HG03064 (cell line): Measurements from ENCODE around the gene DYNC1I2.

ENCODE experiments used
- ATAC-seq: cut with Tn5 transposase; IDR thresholded peaks from one replicate; pipeline ENCODE4 v1.9.1; 2021; ENCODE audit warnings: low read depth; ENCODE audit not compliant: unreplicated experiment

The DYNC1I2 gene

DNA sequence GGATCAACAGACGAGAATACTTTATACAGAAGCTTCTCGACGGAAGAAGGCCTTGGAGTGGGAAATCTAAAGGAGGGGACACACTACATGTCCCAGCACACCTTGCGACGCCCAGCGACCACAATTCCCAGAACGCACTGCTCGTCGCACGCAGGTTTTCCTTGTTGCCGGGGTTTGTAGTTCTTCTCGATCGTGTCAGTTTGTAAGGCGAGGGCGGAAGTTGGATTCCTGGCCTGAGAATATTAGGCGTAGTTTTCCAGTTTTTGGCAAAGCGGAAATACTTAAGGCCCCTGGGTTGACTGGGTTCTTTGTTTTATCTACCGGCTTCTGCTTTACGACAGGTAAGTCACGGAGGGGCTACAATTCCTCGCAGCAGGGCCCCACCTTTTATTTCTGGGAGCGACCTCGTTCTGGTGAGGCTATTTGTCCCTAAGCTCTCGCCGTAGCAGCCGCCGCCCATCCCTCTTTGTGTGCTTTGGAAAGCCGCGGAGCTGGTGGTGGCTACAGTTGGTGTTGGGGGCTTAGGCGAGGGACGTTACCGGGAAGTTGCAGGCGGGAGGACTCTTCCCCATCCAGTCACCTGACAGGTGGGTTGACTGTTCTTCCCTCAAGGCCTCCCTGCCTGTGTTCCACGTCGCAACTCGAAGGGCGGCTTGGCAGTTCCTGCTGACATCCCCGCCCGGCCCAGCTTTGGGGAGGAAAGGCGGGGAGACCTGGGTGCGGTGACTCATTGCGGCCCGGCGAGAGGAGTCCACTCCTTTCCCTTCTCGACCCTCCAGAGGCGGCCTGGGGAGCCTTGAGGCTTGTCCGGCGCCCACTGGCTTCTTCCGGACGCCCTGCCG, at the start of gene DYNC1I2:
TSS of gene DYNC1I2 (plus strand) at position 183 of the 842 bp plus-strand sequence. CDS start 2,687 bp downstream, outside the sequence.
- ATAC-seq, result peak; percentile 81

- no peak for ATAC-seq
Observed at GRCh38 chr2:171651667-171652415, 35.4 kb upstream of the DYNC1I2 start.

DNA sequence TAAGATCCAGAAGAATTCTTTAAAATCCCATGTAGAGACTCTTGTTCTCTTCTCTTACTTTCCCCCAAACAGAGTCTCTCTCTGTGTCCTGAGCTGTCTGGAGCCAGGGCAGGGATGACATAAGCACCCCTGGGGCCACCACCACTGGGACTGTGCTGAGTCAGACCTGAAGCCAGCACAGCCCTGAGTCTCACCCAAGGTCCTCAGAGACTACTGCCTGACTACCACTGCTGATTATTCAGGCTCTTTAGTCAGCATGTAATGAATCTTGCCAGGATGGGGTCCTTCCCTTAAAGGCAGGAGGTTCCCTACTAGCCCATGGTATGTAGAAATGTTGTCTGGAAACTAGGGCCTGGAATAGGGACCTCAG, 34.9 kb upstream of the DYNC1I2 start:
- ATAC-seq, result peak; percentile 75

DNA sequence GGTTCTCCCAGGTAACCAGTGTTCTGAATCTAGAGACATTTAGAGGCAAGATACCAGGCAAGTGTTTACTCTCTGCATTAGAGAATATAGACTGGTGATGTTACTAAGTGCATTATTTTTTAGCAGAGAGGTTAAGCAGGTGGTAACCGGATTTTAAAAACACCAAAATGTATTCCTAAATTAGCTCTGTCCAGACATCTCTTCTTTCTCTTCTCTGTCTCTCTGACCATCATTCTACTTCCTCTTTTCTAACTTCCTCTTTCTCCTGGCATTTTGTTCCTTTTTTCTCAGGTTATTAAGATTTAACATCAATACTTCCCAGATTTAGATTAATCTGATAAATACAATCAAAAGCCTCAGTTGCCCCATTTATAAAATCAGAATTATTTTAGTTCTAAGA, 31.7 kb upstream of the DYNC1I2 start:
- ATAC-seq, result no peak

DNA sequence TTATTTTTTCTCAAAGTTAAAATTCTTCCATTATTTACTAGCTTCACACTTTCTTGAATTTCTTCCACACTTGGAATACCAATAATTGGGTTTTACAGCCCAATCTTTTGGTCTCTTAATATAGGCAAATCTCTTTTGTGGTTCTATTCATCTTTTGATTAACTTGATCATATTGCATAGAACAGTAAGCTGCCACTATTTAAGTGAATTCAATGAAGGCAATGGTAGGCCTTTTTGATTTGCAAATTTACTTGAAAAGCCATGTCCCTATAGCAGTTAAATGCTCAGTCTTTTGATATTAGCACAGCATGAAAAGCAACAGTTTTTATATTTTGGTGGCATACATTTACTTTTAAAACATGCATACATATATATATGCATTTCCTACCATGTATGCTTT, 20.2 kb upstream of the DYNC1I2 start:
- ATAC-seq, result no peak

DNA sequence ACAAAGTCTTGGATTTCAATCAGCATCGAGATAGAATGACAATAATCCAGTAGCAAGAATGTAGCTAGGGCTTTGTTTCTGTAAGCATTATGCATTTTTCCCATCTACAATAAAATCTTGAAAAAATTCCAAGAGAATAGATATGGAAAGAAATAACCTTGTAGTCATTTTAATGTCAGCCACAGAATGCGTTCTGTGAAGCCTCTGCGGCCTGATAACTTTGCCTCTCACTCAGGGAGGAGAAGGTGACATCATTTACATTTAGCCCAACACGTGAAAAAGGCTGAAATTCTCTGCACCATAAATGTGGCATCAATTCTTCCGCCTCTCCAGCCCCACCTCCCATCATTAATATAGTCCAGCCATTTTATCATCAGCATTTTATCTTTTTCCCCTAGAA, 19.1 kb upstream of the DYNC1I2 start:
- no peak for ATAC-seq

- ATAC-seq, result no peak
Observed at GRCh38 chr2:171669121-171669520, 18.1 kb upstream of the DYNC1I2 start.

- no peak for ATAC-seq
Observed at GRCh38 chr2:171670655-171671054, 16.6 kb upstream of the DYNC1I2 start.

DNA sequence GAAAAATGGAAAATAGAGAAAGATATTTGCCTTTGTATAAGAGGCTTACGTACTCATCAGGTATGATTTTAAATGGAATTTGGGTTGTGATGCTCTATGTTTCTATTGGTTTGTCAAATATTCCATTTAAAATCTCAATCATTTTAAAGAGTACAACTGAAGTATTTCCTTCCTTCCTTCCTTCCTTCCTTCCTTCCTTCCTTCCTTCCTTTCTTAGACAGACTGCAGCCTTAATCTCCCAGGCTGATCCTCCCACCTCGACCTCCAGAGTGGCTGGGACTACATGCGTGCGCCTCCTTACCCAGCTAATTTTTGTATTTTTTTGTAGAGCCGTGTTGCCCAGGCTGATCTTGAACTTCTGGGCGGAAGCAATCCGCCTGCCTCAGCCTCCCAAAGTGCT, 15.4 kb upstream of the DYNC1I2 start:
- ATAC-seq, result no peak

DNA sequence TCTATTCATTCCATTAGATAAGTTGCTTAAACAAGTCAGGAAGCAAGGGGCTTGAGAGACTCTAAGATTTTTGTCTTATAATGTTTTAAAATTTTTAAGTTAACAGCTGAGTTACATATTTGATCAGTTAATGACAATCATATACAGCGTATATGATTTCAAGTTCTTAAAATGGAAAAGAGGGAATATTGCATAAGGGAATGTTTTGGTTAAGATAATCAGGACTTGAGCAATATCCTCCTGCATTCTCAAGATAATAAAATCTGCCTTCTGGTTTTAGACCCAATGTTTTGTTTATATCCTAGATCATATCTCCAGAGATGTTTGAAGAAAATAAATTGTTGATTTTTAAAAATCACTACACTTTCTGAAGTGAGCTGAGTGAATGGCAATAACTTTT, 13.4 kb upstream of the DYNC1I2 start:
- no peak for ATAC-seq

GRCh38 chr2:171675810-171676345, 11.4 kb upstream of the DYNC1I2 start:
- ATAC-seq, result no peak

DNA sequence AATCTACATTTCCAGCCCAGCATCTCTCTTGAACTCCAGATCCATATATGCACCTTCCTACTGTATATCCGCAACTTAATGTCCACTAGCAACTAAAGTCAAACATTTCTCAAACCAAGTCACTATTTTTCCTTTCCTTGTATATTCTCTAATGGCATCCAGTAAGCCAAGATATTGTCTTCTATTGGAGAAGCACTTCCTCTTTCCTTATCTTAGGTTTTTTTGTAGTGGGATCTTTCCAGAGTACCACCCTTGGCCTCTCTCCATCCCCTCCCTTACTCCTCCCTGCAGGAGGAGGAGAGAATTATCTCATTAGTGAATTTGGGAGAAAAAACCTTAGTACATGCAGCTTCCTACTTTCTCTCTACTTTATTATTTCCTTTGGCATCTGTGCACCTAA, 8.7 kb upstream of the DYNC1I2 start:
- ATAC-seq, result no peak

DNA sequence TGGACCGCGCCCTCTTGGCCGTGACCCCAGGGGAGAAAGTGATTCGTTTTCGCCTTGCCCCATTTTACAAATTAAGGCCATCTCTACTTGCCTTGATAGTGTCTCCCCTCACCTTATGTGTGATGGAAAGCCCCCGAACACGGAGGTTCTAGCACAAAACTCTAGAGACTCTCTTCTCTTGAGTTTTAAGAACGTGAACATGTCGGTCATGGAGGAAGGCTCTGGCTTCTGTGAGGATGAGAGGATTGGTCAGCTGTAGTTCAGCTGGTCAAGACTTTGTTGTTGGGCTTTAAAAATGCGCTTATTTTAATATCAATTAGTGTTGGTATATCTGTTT, 828 bp downstream of the DYNC1I2 start:
- ATAC-seq, result peak; percentile 26

GRCh38 chr2:171692331-171692730, 5.1 kb downstream of the DYNC1I2 start:
- ATAC-seq, result no peak

DNA sequence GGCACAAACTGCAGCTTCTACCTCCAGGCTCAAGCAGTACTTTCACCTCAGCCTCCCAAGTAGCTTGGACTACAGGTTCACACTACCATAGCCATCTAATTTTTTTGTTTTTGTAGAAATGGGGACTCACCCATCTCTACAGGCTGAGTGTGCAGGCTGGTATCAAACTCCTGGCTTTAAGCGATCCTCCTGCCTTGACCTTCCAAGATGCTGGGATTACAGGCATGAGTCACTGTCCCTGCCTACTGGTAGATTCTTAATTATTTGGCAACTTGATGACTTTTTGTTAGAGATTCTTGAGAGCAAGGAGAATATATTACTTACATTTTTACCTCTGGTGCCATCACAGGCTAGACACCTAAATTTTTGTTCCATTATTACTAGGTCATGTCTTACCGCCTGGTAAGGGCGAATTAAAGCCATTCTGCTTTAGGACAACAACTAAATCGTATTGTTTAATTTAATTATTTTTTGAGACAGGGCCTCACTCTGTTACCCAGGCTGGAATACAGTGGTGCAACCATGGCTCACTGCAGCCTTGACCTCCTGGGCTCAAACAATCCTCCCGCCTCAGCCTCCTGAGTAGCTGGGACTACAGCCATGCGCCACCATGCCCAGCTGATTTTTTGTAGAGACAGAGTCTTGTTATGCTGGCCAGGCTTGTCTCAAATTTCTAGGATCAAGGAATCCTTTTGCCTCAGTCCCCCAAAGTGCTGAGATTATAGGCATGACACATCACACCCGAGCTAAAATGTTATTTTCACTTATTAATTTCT, 15.7 kb downstream of the DYNC1I2 start:
- ATAC-seq, result no peak

DNA sequence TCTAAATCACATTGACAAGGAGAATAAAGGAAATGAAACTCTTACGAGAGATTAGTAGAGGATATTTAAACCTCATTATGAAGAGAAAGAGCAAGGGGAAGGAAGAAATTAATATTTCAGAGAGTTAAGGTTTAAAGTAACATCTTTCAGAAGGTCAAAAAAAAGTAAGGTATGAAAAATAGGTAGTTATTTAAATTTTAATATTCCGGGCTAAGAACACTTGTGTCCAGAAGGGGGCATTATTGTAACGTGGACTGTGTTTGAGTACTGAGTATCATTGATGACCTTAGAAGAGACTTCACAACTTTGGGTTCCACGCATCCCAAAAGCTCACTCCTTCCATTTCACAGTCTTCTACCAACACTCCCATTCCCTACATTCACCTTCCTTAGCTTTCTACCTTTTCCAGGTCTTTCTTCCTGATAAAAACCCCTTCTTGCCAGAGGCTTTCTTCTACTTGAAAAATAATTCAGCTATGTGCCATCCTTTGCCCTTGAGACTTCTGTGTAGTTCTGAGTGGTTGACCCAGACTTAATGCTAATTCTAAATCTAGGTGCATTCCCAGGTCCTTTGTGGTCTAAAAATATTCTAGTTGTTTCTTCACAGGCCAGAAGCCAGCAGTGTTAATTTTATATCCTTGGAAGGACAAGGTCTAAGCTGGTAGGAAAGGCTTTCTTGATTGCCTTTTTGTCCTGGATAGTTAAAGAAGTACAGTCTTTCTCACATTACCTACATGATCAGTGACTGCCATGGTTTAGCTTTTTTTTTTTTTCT, 16.5 kb downstream of the DYNC1I2 start:
- no peak for ATAC-seq

- no peak for ATAC-seq
Observed at GRCh38 chr2:171706152-171706803, 19.0 kb downstream of the DYNC1I2 start.

DNA sequence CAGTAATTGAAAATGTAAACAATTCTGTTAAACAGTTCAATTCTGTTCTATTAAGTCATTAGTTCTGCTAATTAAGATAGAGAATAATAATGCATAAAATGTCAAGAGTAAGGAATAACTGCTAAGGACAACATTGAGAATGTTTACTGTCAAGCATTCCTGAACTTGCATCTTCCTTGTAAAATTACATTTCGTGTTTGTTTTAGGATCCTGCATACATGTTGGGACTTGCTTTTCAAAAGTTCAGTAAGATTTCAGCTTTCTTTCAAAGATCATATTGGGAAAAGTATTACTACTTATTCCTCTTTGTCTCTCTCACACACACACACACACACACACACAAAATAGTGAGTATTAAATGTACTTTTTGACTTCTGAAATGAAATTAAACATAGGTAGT, 20.5 kb downstream of the DYNC1I2 start:
- ATAC-seq, result no peak

DNA sequence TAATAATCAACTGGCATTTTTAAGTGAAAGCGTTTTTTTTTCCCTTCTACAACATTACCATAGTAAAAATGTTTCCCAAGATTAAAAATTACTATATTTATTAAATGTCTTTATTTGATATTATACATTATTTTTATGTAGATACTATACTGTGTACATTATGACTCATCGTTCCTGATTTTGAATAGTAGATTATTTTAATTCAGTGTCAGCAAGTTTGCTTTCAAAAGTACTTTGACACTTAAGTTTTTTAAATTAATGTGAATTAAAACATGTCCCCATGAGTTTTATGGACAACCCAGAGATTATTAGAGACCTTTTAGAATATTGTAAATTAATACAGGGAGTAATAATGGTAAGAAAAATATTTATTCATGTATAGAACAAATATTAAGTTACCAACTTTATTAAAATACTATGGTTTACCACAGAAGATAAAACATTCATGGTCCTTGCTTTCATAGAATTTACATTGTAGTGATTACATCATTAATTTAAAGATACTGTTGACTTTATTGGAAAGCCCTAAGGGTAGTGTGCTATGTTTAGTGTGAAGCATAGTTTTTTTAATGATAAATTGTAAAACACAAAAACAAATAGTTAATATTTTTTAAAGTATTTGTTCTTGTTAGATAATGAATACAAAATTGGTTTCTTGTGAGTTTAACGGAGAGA, 21.9 kb downstream of the DYNC1I2 start:
- ATAC-seq, result no peak
